Sigmoid colon (tissue), 4 donors: ENCODE results near the gene DDI2.

Experiments
- CTCF ChIP-seq, 4 experiments: fragments of 450-650 bp in 3 of 4; fragments of 200-600 bp in 1 of 4; IDR thresholded peaks; one replicate each; pipeline ENCODE4 v1.5.1; 2016 to 2019; ENCODE audit warnings: antibody characterized with exemption in 4 of 4, mild to moderate bottlenecking in 3 of 4, moderate library complexity in 2 of 4
- EP300 ChIP-seq, 4 donors: sonication (generic); formaldehyde crosslinking; IDR thresholded peaks; one replicate each; pipeline ENCODE4 v1.6.1; 2017; ENCODE audit warnings: antibody characterized with exemption in 4 of 4
- POLR2A ChIP-seq, 2 donors: fragments of 450-650 bp; IDR thresholded peaks; one replicate each; pipeline ENCODE4 v1.6.1; 2016; ENCODE audit warnings: antibody characterized with exemption in 2 of 2, mild to moderate bottlenecking in 2 of 2, moderate library complexity in 2 of 2

GRCh38 chr1:15681349-15682292, 64.4 kb downstream of the DDI2 start:
- TF ChIP-seq CTCF (IDR thresholded peaks at IDR 0.05) (no peak), EP300 (IDR thresholded peaks at IDR 0.05) (no peak), POLR2A (IDR thresholded peaks at IDR 0.05) (no peak)
